H9 (cell line): ENCODE data around the gene TMC2. TPM values are rescaled to one million over a fixed set of nuclear protein-coding genes. Genes with fewer than 3 reads are reported as not detected.

Experiments
- DNase-seq: peaks from one replicate; pipeline ENCODE4 v3.0.0-alpha.2; 2017
- H2AFZ ChIP-seq: one replicate; pipeline ENCODE4 v1.6.1; 2013; ENCODE audit warnings: mild to moderate bottlenecking, low read length, control low read depth, moderate library complexity
- H2AK5ac ChIP-seq: 2 replicates; pipeline ENCODE4 v1.6.1; 2013; ENCODE audit warnings: low read length, control low read depth, mixed read lengths; ENCODE audit not compliant: insufficient read length
- H2BK120ac ChIP-seq: one replicate; pipeline ENCODE4 v1.6.1; 2013; ENCODE audit warnings: low read depth, mild to moderate bottlenecking, low read length, control low read depth, inconsistent platforms; ENCODE audit not compliant: poor library complexity, severe bottlenecking
- H2BK12ac ChIP-seq: 2 replicates; pipeline ENCODE4 v1.6.1; 2013; ENCODE audit warnings: low read length, control low read depth, mixed read lengths, low read depth; ENCODE audit not compliant: insufficient read length
- H2BK15ac ChIP-seq: 2 replicates; pipeline ENCODE4 v1.6.1; 2013; ENCODE audit warnings: low read depth, low read length, control low read depth
- H2BK20ac ChIP-seq: one replicate; pipeline ENCODE4 v1.6.1; 2013; ENCODE audit warnings: low read depth, mild to moderate bottlenecking, low read length, control low read depth, inconsistent platforms; ENCODE audit not compliant: poor library complexity, severe bottlenecking
- H2BK5ac ChIP-seq: 2 replicates; pipeline ENCODE4 v1.6.1; 2013; ENCODE audit warnings: low read length, control low read depth, mixed read lengths; ENCODE audit not compliant: insufficient read length
- H3K14ac ChIP-seq: 2 replicates; pipeline ENCODE4 v1.6.1; 2013; ENCODE audit warnings: low read length, control low read depth; ENCODE audit not compliant: insufficient read depth
- H3K18ac ChIP-seq: 2 replicates; pipeline ENCODE4 v1.6.1; 2013; ENCODE audit warnings: low read depth, mild to moderate bottlenecking, mixed read lengths, low read length, control low read depth; ENCODE audit not compliant: insufficient read length
- H3K23ac ChIP-seq: 2 replicates; pipeline ENCODE4 v1.6.1; 2013; ENCODE audit warnings: low read length, control low read depth, mixed read lengths, low read depth; ENCODE audit not compliant: insufficient read length
- H3K23me2 ChIP-seq: 2 replicates; pipeline ENCODE4 v1.6.1; 2013; ENCODE audit warnings: low read depth, mild to moderate bottlenecking, mixed read lengths, low read length, control low read depth; ENCODE audit not compliant: insufficient read length, poor library complexity, severe bottlenecking
- H3K27ac ChIP-seq: 2 replicates; pipeline ENCODE4 v1.5.1; 2013; ENCODE audit warnings: low read length, control low read depth, mixed read lengths, low read depth; ENCODE audit not compliant: insufficient read length
- H3K27me3 ChIP-seq: 2 replicates; pipeline ENCODE4 v1.6.1; 2013; ENCODE audit warnings: low read length, control low read depth, inconsistent platforms; ENCODE audit not compliant: insufficient read depth
- H3K4ac ChIP-seq: 2 replicates; pipeline ENCODE4 v1.6.1; 2013; ENCODE audit warnings: low read depth, mild to moderate bottlenecking, control low read depth, inconsistent platforms, low read length, moderate library complexity
- H3K4me1 ChIP-seq: 2 replicates; pipeline ENCODE4 v1.6.1; 2013; ENCODE audit warnings: low read length, control low read depth, inconsistent platforms; ENCODE audit not compliant: insufficient read depth
- H3K4me2 ChIP-seq: 2 replicates; pipeline ENCODE4 v1.6.1; 2013; ENCODE audit warnings: low read length, control low read depth, mixed read lengths; ENCODE audit not compliant: insufficient read length, insufficient read depth
- H3K56ac ChIP-seq: 2 replicates; pipeline ENCODE4 v1.6.1; 2013; ENCODE audit warnings: low read depth, mild to moderate bottlenecking, mixed read lengths, low read length, control low read depth; ENCODE audit not compliant: insufficient read length
- H3K79me1 ChIP-seq: 2 replicates; pipeline ENCODE4 v1.6.1; 2013; ENCODE audit warnings: low read depth, mild to moderate bottlenecking, moderate library complexity, low read length, control low read depth, inconsistent platforms; ENCODE audit not compliant: insufficient read depth, poor library complexity, severe bottlenecking
- H3K79me2 ChIP-seq: 2 replicates; pipeline ENCODE4 v1.6.1; 2013; ENCODE audit warnings: low read length, control low read depth, inconsistent platforms; ENCODE audit not compliant: insufficient read depth
- H3K9ac ChIP-seq: 2 replicates; pipeline ENCODE4 v1.6.1; 2013; ENCODE audit warnings: low read length, control low read depth, mixed read lengths; ENCODE audit not compliant: insufficient read length; ENCODE audit errors: extremely low read depth
- H3K9me3 ChIP-seq: one replicate; pipeline ENCODE4 v1.6.1; 2013; ENCODE audit warnings: low read depth, low read length, inconsistent platforms; ENCODE audit not compliant: control insufficient read depth
- H3T11ph ChIP-seq: one replicate; pipeline ENCODE4 v1.6.1; 2013; ENCODE audit warnings: mild to moderate bottlenecking, low read length, control low read depth, inconsistent platforms
- H4K20me1 ChIP-seq: one replicate; pipeline ENCODE4 v1.6.1; 2013; ENCODE audit not compliant: control insufficient read depth, insufficient read length, insufficient read depth
- H4K5ac ChIP-seq: 2 replicates; pipeline ENCODE4 v1.6.1; 2013; ENCODE audit warnings: low read depth, mild to moderate bottlenecking, mixed read lengths, low read length, control low read depth; ENCODE audit not compliant: insufficient read length
- H4K8ac ChIP-seq: replicated peaks from 2 replicates; pipeline ENCODE4 v1.6.1; 2013; ENCODE audit warnings: low read length, control low read depth, mixed read lengths, low read depth; ENCODE audit not compliant: insufficient read length
- H4K91ac ChIP-seq: 2 replicates; pipeline ENCODE4 v1.6.1; 2013; ENCODE audit warnings: low read depth, mild to moderate bottlenecking, moderate library complexity, mixed read lengths, low read length, control low read depth; ENCODE audit not compliant: insufficient read length
- H3K27ac Mint-ChIP-seq, 3 experiments: 2 replicates in 2 of 3; 3 replicates in 1 of 3; pipeline ENCODE4 v1.8.0; 2020 to 2021; ENCODE audit warnings: mixed read lengths in 3 of 3, mild to moderate bottlenecking in 1 of 3, moderate library complexity in 1 of 3
- H3K27me3 Mint-ChIP-seq: 2 replicates; pipeline ENCODE4 v1.8.0; 2021; ENCODE audit warnings: low read depth, mild to moderate bottlenecking, moderate library complexity, mixed read lengths
- H3K36me3 Mint-ChIP-seq, 3 experiments: 2 replicates in 2 of 3; 3 replicates in 1 of 3; pipeline ENCODE4 v1.8.0; 2020 to 2021; ENCODE audit warnings: low read depth in 3 of 3, mixed read lengths in 3 of 3; ENCODE audit not compliant: insufficient read depth in 1 of 3
- H3K4me1 Mint-ChIP-seq, 2 experiments: 2 replicates each; pipeline ENCODE4 v1.8.0; 2020; ENCODE audit warnings: mixed read lengths in 2 of 2
- H3K4me3 Mint-ChIP-seq, 2 experiments: 2 replicates in 1 of 2; 3 replicates in 1 of 2; pipeline ENCODE4 v1.8.0; 2020 to 2021; ENCODE audit warnings: mild to moderate bottlenecking in 2 of 2, mixed read lengths in 2 of 2, moderate library complexity in 1 of 2
- H3K9me3 Mint-ChIP-seq, 2 experiments: 2 replicates in 1 of 2; 3 replicates in 1 of 2; pipeline ENCODE4 v1.8.0; 2020; ENCODE audit warnings: mild to moderate bottlenecking in 2 of 2, mixed read lengths in 2 of 2, moderate library complexity in 1 of 2
- WGBS: extraction: QIAGEN DNeasy Blood & Tissue Kit; methylation state at CpG from one replicate; pipeline ENCODE4 v1.1.7; 2013; ENCODE audit warnings: missing lambda C conversion rate, low lambda C conversion rate, mixed read lengths; ENCODE audit not compliant: insufficient read length; ENCODE audit errors: extremely low coverage; 5-methylcytosine and 5-hydroxymethylcytosine counted together
- total RNA-seq: library from RNA; stranded (reverse); gene quantifications from 2 replicates; pipeline ENCODE4 v1.2.1, GENCODE V29; 2021
- TF ChIP-seq, protein P1 (sequence below): fragments of 200-600 bp; sonication (generic); conservative IDR thresholded peaks from 3 replicates; pipeline ENCODE4 v1.8.0; 2021; ENCODE audit warnings: antibody characterized with exemption, mild to moderate bottlenecking

Gene TMC2
- total RNA-seq, 1 experiment from 2014 or later = not detected

DNA sequence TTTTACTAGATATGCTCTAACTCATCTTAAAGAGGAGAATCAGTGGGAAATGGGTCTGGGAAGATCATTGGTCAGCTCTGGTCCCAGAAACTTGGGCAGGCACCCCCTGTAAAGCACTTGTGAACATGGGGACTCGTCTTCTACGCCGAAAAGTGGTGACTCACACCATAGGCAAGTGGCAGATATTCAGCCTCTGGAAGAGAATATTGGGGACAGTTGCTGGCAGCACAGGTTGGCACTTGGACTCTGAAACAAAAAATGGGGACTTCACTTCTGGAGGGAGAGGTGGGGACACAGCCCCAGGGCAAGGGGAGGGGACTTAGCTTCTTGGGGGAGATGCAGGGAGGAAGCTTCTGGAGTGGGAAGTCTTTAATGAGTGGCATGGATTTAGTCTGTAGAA lies 15.8 kb upstream of the TMC2 start:
- H4K8ac ChIP-seq = no peak overlapping the region
- no peaks in the 10 kb centered on the region for H3K4me1 ChIP-seq
- H2BK20ac ChIP-seq = no peak overlapping the region
- no peak overlapping the region for H3K27ac ChIP-seq
- H4K91ac ChIP-seq = no peak overlapping the region
- H3K4ac ChIP-seq = no peak overlapping the region
- H3K18ac ChIP-seq = no peak overlapping the region
- no peak overlapping the region for H4K5ac ChIP-seq
- no peak overlapping the region for H2AK5ac ChIP-seq
- no peak overlapping the region for H3K14ac ChIP-seq
- no peak overlapping the region for H2BK5ac ChIP-seq
- H3K4me1 Mint-ChIP-seq = peaks cover 3% of the 10 kb centered on the region in 2 experiments
- peaks cover 81% of the 10 kb centered on the region for H3K27me3 Mint-ChIP-seq
- no peak overlapping the region for H2BK120ac ChIP-seq
- H2AFZ ChIP-seq = no peak overlapping the region
- peaks cover 6% of the 10 kb centered on the region for H3K23me2 ChIP-seq
- no peak overlapping the region for H3K56ac ChIP-seq
- no peak for DNase-seq
- H3K27ac Mint-ChIP-seq = no peak overlapping the region
- H3K79me2 ChIP-seq = no peaks in the 10 kb centered on the region
- H3K79me1 ChIP-seq = no peaks in the 10 kb centered on the region
- no peak overlapping the region for H3K9ac ChIP-seq
- no peaks in the 10 kb centered on the region; a peak in 1 of 7 replicates for H3K36me3 Mint-ChIP-seq
- no peaks in the 10 kb centered on the region for H4K20me1 ChIP-seq
- no peaks in the 10 kb centered on the region for H3K9me3 ChIP-seq
- WGBS = no CpG with 5 or more reads among the region's 3 CpGs
- H3K23ac ChIP-seq = no peak overlapping the region
- no peak overlapping the region for H3K4me2 ChIP-seq
- H2BK12ac ChIP-seq = no peak overlapping the region
- TF ChIP-seq, protein P1, sequence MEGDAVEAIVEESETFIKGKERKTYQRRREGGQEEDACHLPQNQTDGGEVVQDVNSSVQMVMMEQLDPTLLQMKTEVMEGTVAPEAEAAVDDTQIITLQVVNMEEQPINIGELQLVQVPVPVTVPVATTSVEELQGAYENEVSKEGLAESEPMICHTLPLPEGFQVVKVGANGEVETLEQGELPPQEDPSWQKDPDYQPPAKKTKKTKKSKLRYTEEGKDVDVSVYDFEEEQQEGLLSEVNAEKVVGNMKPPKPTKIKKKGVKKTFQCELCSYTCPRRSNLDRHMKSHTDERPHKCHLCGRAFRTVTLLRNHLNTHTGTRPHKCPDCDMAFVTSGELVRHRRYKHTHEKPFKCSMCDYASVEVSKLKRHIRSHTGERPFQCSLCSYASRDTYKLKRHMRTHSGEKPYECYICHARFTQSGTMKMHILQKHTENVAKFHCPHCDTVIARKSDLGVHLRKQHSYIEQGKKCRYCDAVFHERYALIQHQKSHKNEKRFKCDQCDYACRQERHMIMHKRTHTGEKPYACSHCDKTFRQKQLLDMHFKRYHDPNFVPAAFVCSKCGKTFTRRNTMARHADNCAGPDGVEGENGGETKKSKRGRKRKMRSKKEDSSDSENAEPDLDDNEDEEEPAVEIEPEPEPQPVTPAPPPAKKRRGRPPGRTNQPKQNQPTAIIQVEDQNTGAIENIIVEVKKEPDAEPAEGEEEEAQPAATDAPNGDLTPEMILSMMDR = no peak
- peaks cover 34% of the 10 kb centered on the region; the same call in 1 of the 2 replicates for H3K27me3 ChIP-seq
- no peak overlapping the region for H3K4me3 Mint-ChIP-seq
- H3T11ph ChIP-seq = no peak overlapping the region
- no peak overlapping the region for H2BK15ac ChIP-seq
- H3K9me3 Mint-ChIP-seq = no peaks in the 10 kb centered on the region; a peak in 1 of 5 replicates
